Measurements from ENCODE around the gene ZDHHC9. TPM values are rescaled to one million over a fixed set of nuclear protein-coding genes. Genes with fewer than 3 reads are reported as not detected.

ZDHHC9 gene
- total RNA-seq, 1 donor from 2014 or later, result 4.2 TPM

- intact Hi-C loops (cut with micrococcal nuclease), result no loop called here
- H3K4me3 Mint-ChIP-seq, result no peak overlapping the region
- H3K36me3 Mint-ChIP-seq (ENCODE audit: low read depth), result peaks cover 5% of the 10 kb centered on the region
- ATAC-seq (ENCODE audit: low read depth), result no peak
- peaks cover 10% of the 10 kb centered on the region for H3K4me1 Mint-ChIP-seq
- POLR2A ChIA-PET, result no interaction called here
- no peaks in the 10 kb centered on the region for H3K9me3 Mint-ChIP-seq
- no peak for TF ChIP-seq CTCF (IDR thresholded peaks at IDR 0.05)
- no peak overlapping the region for H3K27ac Mint-ChIP-seq
- DNase-seq, result no peak
- no peaks in the 10 kb centered on the region for H3K27me3 Mint-ChIP-seq
- CTCF ChIA-PET, result no interaction called here
Observed at GRCh38 chrX:129825746-129826505, 17.8 kb downstream of the ZDHHC9 start.

- Mint-ChIP-seq H3K9me3 (no peaks in the 10 kb centered on the region), H3K4me3 (no peak overlapping the region), H3K36me3 (ENCODE audit: low read depth) (peaks cover 5% of the 10 kb centered on the region), H3K27ac (no peak overlapping the region), H3K4me1 (peaks cover 10% of the 10 kb centered on the region), H3K27me3 (no peaks in the 10 kb centered on the region)
- POLR2A ChIA-PET, result no interaction called here
- intact Hi-C loops (cut with micrococcal nuclease), result no loop called here
- CTCF ChIA-PET, result interaction anchor here (0.8 to 2.7 kb wide), 6 partner anchors 65 to 189 kb away, joined by 3 to 16 read pairs (median 6); no protein-coding TSS in a partner anchor
- DNase-seq, result no peak
- ATAC-seq (ENCODE audit: low read depth), result no peak
- TF ChIP-seq CTCF (IDR thresholded peaks at IDR 0.05), result no peak
Observed at GRCh38 chrX:129824620-129825019, 19.1 kb downstream of the ZDHHC9 start.

- DNase-seq (no peak), ATAC-seq (ENCODE audit: low read depth) (no peak)
- no peak for TF ChIP-seq CTCF (IDR thresholded peaks at IDR 0.05)
- Mint-ChIP-seq H3K36me3 (ENCODE audit: low read depth) (peaks cover 3% of the 10 kb centered on the region), H3K9me3 (no peaks in the 10 kb centered on the region), H3K4me3 (no peak overlapping the region), H3K27me3 (no peaks in the 10 kb centered on the region), H3K4me1 (peaks cover 10% of the 10 kb centered on the region), H3K27ac (no peak overlapping the region)
- CTCF ChIA-PET, result interaction anchor here (0.6 to 2.8 kb wide), 18 partner anchors 21 to 219 kb away, joined by 3 to 22 read pairs (median 4); partner anchors contain the start of gene APLN
- POLR2A ChIA-PET, result interaction anchor here (1.4 kb wide), 1 partner anchor 67 kb away, joined by 3 read pairs; no protein-coding TSS in a partner anchor
- intact Hi-C loops (cut with micrococcal nuclease), result loop anchor here (1.0 to 2.0 kb wide), 8 partner anchors 37 to 237 kb away; partner anchors contain the start of gene XPNPEP2
Observed at GRCh38 chrX:129823522-129823921, 20.2 kb downstream of the ZDHHC9 start.

- CTCF ChIA-PET, result interaction anchor here (0.6 to 2.8 kb wide), 21 partner anchors 21 to 219 kb away, joined by 3 to 22 read pairs (median 4); partner anchors contain the start of gene APLN
- POLR2A ChIA-PET, result interaction anchor here (1.3 to 1.4 kb wide), 2 partner anchors 67 to 145 kb away, joined by 3 to 11 read pairs; no protein-coding TSS in a partner anchor
- H3K4me1 Mint-ChIP-seq, result peaks cover 10% of the 10 kb centered on the region
- H3K36me3 Mint-ChIP-seq (ENCODE audit: low read depth), result peaks cover 2% of the 10 kb centered on the region
- TF ChIP-seq CTCF (IDR thresholded peaks at IDR 0.05), result no peak
- ATAC-seq (ENCODE audit: low read depth) (peak; percentile 62), DNase-seq (no peak)
- no peak overlapping the region for H3K27ac Mint-ChIP-seq
- H3K27me3 Mint-ChIP-seq, result no peaks in the 10 kb centered on the region
- no peak overlapping the region for H3K4me3 Mint-ChIP-seq
- H3K9me3 Mint-ChIP-seq, result no peaks in the 10 kb centered on the region
- intact Hi-C loops (cut with micrococcal nuclease), result loop anchor here (1.0 to 2.0 kb wide), 8 partner anchors 36 to 238 kb away; partner anchors contain the start of gene XPNPEP2
Observed at GRCh38 chrX:129823115-129823514, 20.6 kb downstream of the ZDHHC9 start.

GRCh38 chrX:129818123-129818522 lies 25.6 kb downstream of the ZDHHC9 start:
- Mint-ChIP-seq H3K4me1 (no peaks in the 10 kb centered on the region), H3K27ac (no peak overlapping the region), H3K4me3 (no peak overlapping the region), H3K27me3 (no peaks in the 10 kb centered on the region), H3K36me3 (ENCODE audit: low read depth) (peaks cover 1% of the 10 kb centered on the region), H3K9me3 (no peaks in the 10 kb centered on the region)
- no peak for DNase-seq
- ATAC-seq (ENCODE audit: low read depth), result no peak
- TF ChIP-seq CTCF (IDR thresholded peaks at IDR 0.05), result no peak
- intact Hi-C loops (cut with micrococcal nuclease), result no loop called here
- ChIA-PET CTCF (no interaction called here), POLR2A (no interaction called here)

Data from activated B cell treated with CpG ODN at 0.5 μM for 24 hours (primary cell).